HG03135 (cell line): ENCODE measurements around the gene OR4D1.
"Not testable (repeated sequence)": the region's sequence is repeated elsewhere in the genome, so short reads cannot be mapped to it uniquely, and the experiment has no call there.

ENCODE experiments used
- ATAC-seq: cut with Tn5 transposase; IDR thresholded peaks from one replicate; pipeline ENCODE4 v1.9.1; 2021; ENCODE audit warnings: mild to moderate bottlenecking, moderate library complexity; ENCODE audit not compliant: unreplicated experiment

OR4D1 gene

DNA sequence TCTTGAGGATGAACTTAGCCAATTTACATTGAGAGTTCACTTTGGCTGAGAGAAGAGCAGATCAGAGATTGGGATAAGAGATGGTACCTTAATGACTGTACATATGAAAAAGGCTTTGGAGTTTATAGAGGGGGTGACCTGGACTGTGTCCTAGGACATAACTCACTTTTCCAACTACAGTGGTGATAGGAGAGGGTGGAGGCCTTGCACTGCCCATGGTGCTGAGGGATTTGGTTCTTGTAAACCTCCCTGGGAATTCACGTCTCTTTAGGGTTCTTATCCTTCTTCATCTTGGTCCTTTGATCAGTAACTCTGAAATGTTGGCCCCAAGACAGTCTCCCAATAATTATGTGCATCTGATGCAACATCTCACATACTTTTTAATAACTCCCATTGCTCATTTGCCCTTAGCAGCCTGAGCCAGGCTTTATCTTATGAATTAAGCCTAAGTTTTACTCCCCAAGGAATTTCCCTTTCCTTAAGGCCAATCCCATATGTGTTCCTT is at the start of gene OR4D1:
OR4D1 (plus strand) TSS at position 455 of the 505 bp plus-strand sequence. CDS start 6,770 bp downstream, outside the sequence.
- no peak for ATAC-seq

DNA sequence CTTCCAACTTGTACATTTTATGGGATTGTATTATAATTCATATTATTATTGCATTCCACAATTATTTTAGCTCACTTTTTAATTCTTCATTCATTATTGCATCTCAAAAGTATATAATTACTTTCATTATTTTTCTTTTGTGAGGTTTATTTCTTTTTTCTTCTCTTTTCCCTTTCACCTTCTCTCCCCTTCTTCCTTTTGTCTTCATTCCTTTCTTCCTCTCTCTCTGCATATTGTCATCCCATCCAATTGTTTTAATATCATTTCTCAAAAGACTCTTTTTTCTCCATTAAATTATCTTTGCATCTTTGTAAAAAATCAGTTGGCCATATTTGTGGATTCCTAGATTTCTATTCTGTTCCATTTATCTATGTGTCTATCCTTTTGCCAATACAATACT is 47.7 kb upstream of the OR4D1 start:
- no peak for ATAC-seq

DNA sequence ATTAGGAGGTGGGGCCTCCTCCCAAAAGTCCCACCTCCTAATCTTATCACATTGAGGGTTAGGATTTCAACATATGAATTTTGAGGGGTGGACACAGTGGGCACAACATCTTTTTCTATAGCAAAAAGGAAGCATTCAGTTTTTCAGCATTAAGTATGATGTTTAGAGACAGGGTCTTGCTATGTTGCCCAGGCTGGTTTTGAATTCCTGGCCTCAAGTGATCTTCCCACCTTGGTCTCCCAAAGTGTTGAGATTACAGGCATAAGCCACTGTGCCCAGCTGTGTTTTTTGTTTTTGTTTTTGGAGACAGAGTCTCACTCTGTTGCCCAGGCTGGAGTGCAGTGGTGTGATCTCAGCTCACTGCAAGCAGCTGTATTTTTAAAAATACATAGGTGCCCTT is 46.3 kb upstream of the OR4D1 start:
- not testable (repeated sequence) for ATAC-seq

DNA sequence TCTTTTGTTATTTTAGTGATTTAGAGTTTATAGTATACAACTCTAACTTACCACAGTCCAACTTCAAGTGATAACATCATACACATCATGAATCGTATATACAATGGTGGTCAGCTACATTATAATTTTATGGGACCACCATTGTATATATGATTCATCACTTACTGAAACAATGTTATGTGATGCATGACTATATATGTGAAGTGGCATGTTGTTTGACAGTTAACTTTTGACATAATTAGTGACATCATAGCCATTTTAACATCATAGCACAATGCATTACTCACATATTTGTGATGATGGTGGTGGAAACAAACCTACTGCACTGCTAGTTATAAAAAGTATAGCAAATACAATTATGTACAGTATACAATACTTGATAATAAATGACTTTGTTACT is 43.1 kb upstream of the OR4D1 start:
- ATAC-seq: no peak

DNA sequence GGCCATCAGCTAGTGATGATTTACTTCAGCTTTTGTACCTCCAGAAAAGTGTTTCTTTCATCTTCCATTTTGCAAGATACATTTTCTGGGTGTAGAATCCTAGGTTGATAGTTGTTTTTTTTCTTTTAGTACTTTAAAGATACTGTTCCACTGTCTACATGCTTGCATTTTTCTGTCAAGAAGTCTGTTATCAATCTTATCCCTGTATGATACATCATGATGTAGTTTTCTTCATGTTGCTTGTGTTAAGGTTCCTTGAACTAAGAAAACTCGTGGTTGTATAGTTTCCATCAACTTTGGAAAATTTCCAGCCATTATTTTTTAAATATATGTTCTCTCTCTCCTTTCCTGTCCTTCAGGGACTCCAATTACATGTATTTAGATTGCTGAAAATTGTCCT is 40.9 kb upstream of the OR4D1 start:
- ATAC-seq: no peak

DNA sequence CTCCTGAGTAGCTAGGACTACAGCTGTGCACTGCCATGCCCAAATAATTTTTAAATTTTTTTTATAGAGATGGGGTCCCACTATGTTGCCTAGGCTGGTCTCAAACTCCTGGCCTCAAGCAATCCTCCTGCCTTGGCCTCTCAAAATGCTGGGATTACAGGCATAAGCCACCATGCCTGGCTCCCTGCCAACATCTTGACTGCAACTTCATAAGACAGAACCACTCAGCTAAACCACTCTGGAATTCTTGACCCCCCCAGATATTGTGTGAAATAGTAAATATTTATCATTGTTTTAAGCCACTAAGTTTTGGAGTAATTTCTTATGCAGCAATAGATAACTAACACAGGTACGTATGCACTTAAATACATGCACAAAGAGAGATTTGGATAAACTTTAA is 39.0 kb upstream of the OR4D1 start:
- no peak for ATAC-seq

DNA sequence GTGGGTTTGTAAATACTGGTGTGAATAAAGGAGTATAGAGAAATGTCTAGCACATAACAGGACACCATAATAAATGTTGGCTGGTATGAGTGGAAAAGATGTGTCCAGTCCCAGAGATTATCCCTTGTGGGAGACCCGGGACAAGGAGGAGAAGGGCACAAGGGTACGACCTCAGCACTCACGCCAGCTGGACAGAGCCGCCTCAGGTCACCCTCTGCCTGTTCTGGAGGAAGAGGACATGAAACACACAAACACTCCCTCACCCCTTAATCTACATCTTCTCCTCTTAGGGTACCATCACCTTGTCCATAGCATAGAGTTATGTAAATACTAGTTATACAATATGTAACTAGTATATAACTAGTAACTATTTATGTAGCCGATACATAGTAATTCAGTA is 38.2 kb upstream of the OR4D1 start:
- ATAC-seq: no peak

DNA sequence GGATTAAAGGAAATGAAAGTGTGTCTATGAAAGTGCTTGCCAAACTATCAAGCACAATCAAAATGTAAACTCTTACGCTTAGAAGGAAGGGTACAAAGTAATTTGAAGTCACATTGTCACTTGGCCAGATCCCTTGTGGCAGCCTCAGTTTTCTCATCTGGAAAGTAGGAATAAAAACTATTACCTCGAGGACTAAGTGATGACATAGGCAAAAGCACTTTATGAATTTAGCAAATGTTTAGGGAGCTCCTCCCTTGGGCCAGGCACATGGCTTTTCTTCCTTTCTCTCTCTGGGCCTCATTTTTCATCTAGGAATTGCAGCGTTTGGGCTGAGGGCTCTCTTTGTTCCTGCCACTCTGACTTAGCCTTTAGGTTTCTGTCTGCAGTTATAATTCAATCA is 36.5 kb upstream of the OR4D1 start:
- ATAC-seq: no peak

DNA sequence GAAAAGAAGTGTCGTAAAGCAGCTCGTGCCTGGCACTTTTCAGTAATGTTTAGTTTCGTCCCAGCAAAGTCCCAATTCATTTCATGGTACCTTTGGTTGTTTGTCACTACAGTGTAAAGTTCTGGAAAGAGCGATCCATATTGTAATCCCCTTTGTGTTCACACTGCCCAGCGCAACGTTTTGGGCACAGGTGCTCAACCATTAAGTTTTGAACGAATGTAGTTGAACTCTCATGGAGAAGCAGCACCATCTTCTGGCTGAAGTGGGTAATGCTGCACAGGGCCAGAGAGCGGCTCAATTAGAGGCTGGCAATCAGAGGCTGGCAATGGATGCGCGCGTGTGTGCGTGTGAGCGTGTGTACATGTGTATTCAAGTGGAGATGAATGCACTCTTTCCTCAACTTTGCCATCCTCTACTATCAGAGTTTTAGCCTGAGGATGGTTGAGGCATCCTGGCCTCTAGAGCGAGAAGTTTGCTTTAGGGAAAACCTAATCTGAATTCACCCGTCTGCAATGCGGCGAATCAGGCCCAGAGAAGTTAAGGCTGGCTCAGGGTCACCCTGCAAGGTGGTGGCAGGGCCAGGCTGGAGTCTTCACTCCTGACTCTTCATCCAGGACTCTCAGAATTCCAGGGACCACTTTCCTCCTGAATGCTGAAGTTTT is 35.1 kb upstream of the OR4D1 start:
- no peak for ATAC-seq

DNA sequence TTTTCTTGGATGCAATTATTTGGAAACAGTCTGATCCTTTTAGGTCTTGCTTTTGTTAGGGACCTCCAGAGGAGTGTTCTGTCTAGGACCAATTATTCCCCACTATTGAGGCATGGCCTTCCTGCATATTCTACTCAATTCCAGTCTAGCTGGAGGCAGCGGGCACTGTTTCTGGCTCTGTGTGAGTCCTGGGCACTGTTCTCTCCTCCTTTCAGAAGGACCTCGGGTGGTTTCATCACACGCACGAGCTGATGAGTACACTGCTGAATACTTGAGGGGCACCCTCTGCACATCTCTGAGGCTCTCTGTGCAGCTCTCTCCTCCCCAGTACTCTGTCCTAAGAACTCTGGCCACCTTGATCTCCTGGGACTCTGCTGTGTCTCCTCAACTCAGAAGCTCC is 34.2 kb upstream of the OR4D1 start:
- no peak for ATAC-seq

DNA sequence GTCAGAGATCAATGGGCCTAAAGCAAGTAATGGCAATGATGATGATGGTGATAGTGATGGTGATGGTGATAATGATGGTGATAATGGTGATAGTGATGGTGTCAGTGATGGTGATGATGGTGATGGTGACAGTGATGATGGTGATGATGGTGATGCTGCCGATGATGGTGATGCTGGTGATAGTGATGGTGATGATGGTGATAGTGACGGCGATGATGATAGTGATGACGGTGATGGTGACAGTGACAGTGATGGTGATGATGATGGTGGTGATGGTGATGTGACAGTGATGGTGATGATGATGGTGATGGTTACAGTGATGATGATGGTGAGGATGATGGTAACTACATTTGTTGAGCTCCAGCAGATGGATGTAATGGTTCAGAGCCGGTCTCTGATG is 30.8 kb upstream of the OR4D1 start:
- ATAC-seq: no peak

DNA sequence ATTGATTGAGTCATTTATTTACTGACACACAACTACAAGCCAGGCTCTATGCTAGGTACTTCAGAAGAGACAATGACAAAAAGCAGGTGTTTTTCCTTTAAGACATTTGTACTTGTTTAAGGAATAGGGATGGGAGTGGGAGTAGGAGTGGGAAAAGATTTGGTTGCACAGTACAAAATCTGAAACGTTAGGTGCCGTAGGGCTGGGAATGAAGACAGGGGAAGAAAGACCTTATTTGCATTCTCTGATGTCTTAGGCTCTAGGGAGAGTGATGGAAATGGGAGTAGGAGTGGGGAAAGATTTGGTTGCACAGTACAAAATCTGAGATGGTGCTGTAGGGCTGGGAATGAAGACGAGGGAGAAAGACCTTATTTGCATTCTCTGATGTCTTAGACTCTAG is 28.7 kb upstream of the OR4D1 start:
- ATAC-seq: no peak

DNA sequence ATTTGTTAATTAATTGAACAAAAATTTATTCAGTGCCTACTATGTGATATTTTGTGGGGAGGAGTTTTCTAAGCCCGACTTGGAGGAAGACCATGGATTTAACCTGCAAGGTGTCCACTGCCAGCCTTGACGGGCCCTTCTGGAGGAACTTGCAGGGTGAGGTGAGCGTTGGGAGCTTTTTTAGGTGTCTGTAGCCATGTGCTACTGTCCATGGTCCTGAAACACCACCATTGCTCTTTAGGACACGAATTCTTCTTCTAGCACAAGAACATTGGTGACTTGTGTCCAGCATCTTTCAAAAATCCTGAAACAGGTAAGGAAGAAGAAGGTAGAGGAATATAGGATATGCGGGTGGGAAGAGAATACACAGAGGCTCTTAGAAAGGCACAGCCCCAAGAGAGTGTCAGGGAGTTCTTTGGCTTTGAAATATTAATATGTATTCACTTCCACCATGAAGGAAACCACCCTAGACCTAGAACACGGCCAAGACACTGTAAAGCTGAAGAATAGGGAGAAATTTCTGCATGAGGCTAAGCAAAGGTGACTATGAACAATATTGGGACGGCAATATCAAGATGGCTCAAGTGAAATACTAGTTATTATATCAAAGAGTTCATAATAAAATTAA is 27.9 kb upstream of the OR4D1 start:
- ATAC-seq: no peak

DNA sequence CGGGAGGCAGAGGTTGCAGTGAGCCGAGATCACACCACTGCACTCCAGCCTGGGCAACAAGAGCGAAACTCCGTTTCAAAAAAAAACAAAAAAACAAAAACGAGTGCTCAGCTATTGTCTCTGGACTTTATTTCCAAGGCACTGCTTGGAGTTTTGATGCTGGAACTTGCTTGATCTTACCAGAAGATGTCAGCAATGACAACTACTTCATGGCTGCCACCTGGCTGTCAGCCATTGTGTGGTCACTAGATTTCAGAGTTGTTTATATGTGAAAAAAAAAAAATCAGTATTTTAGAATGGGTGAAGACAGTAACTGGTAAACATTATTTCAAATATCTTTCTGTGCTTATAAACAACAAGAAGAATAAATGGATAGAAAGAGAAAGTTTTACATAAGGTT is 26.3 kb upstream of the OR4D1 start:
- no peak for ATAC-seq

DNA sequence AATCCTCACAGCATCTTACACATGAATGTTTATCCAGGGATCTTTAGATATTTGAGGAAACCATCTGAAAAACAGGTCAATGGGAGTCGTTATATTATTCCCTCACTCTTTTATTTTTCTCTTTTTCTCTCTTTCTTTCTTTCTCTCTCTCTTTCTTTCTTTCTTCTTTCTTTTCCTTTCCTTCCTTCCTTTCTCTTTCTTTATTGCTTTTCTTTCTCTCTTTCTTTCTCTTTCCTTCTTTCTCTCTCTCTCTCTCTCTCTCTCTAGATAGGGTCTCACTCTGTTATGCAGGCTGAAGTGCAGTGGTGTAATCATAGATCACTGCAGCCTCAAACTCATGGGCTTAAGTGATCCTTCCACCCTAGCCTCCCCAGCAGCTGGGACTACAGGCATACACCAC is 20.3 kb upstream of the OR4D1 start:
- ATAC-seq: no peak

DNA sequence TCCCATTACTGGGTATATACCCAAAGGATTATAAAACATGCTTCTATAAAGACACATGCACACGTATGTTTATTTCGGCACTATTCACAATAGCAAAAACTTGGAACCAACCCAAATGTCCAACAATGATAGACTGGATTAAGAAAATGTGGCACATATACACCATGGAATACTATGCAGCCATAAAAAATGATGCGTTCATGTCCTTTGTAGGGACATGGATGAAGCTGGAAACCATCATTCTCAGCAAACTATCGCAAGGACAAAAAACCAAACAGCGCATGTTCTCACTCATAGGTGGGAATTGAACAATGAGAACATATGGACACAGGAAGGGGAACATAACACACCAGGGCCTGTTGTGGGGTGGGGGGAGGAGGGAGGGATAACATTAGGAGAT is 15.5 kb upstream of the OR4D1 start:
- not testable (repeated sequence) for ATAC-seq

DNA sequence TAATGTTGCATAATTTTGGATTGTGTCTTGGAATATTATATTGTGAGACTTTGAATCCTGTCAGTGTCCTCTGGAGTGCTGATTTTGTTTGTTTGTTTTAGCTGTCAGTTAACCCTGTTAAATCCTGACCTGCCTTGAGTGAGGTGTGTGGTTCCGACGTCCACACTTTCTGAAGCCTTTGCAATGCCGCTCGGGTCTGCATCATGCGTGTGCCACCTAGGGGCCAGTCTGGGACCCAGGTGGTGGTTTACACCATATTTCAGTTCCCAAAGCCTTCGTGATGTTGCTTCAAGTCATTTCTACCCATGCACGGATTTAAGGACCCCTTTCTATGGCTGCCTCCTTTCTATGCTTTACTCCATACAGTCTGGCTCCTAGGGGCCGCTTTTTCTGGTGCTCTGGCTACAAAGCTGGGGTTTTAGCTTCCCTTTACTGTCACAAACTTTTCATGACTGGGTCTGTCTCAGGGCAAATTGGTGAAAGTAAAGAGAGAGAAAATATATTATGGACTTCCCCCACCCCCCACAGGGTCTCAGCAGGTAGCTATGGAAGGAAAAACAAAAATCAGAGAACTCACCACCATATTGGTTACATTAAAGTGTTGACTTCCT is 11.4 kb upstream of the OR4D1 start:
- no peak for ATAC-seq

DNA sequence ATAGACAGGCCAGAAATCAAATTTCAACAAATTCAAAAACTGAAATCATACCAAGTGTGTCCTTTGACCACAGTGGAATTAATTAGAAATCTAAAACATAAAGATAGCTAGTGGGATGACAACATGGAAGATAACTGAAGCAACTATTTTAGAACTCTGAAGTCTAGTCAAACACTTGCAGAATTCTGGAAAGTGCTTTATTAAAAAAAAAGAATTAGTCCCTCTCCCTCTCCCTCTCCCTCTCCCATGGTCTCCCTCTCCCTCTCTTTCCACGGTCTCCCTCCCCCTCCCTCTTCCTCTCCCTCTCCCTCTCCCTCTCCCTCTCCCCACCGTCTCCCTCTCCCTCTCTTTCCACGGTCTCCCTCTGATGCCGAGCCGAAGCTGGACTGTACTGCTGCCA is 6.7 kb upstream of the OR4D1 start:
- ATAC-seq: no peak

DNA sequence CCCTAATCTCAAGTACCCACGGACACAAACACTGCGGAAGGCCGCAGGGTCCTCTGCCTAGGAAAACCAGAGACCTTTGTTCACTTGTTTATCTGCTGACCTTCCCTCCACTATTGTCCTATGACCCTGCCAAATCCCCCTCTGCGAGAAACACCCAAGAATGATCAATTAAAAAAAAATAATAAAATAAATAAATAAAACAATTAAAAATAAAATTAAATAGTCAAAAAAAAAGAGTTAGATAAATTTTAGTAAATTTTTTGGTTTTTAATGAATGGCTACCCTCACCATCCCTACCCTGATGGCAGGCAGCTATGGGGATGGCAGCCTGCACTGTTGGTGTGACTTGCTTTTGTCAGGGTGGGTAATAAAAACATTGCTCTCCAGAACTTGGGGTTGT is 4.8 kb upstream of the OR4D1 start:
- ATAC-seq: not testable (repeated sequence)

DNA sequence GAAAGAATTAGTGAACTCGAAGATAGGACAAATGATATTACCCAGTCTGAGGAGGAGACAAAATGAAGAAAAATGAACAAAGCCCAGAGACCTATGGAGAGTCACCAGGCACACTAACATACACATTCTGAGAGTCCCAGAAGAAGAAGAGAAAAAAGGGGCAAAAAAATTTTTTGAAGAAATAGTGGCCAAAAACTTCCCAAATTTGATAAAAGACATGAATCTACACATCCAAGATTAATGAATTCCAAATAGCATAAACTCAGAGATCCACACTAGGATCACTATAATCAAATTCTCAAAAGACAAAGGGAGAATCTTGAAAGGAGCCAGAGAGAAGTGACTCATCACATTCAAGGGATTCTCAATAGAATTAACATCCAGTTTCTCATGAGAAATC is 3.4 kb upstream of the OR4D1 start:
- no peak for ATAC-seq

DNA sequence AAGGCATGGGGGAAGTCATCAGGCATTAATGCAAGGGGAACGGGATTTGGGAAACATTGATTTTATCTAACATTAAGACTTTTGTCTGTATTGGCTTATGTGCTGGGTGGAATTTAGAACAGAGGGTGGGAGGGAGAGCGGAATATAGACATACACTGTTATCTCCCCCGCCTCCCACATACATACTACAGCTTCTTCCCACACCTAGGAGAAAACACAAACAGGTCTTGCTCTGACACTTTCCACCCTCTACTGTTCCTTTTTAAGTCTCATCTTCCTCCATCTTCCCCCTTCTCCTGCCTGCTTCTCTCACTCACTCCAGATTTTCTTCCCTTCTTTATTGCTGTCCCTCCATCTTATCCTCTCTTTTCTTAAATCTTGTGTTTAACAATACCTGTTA is 425 bp downstream of the OR4D1 start:
- ATAC-seq: no peak

DNA sequence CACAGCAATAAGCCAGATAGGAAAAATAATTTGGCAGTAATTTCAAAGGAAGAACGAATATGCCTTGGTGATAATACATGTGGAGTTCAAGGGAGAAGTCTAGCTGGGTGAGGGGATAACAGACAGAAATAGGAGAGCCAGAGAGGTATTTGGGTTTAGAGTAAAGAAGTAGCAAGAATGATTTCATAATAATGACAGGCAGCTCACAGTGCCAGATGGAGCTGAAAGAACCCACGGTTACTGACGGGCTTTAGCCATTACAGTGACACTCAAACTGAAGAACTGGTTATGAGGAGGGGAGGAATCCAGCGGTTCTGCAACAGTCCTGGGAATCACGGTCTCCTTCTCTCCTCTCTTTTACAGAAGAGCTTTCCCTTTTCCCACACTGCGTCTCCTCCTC is 2.2 kb downstream of the OR4D1 start:
- ATAC-seq: no peak
